ENCODE data around the gene GCNT2. TPM values are rescaled to one million over a fixed set of nuclear protein-coding genes. Genes with fewer than 3 reads are reported as not detected.
A peak's percentile ranks its signal among the peaks of the same experiment; 100 is the strongest.

Gene GCNT2
- total RNA-seq, 1 experiment from 2014 or later = 18.3 TPM

GRCh38 chr6:10522929-10523573 is 1.9 kb downstream of the GCNT2 start:
- H2AFZ ChIP-seq (ENCODE audit: low read length) = no peak overlapping the region
- CTCF ChIA-PET = interaction anchor here (0.8 kb wide), 1 partner anchor 215 kb away, joined by 3 read pairs; no protein-coding TSS in a partner anchor
- H3K27ac ChIP-seq (ENCODE audit: low read length) = no peak overlapping the region
- ATAC-seq (no peak), DNase-seq (no peak)
- no peaks in the 10 kb centered on the region for H3K9me2 ChIP-seq (replicated peaks; ENCODE audit: low read length)
- no peaks in the 10 kb centered on the region for H3K79me2 ChIP-seq (ENCODE audit: low read length)
- no peak overlapping the region for H3K9ac ChIP-seq (ENCODE audit: low read length)
- H3K9me3 ChIP-seq (ENCODE audit: low read length) = no peaks in the 10 kb centered on the region
- H3K36me3 ChIP-seq (ENCODE audit: low read depth, low read length) = no peaks in the 10 kb centered on the region
- POLR2A ChIA-PET (ENCODE audit: unreplicated experiment) = interaction anchor here (0.6 kb wide), 1 partner anchor 90 kb away, joined by 3 read pairs; no protein-coding TSS in a partner anchor
- no peak overlapping the region for H3K4me2 ChIP-seq (ENCODE audit: low read length)
- no peak for TF ChIP-seq CTCF (conservative IDR thresholded peaks at IDR 0.05; ENCODE audit: low read depth, low read length)
- TF ChIP-seq EZH2 (IDR thresholded peaks at IDR 0.05; ENCODE audit: low read length, unreplicated experiment) = no peak
- TF ChIP-seq EZH2phosphoT487 (IDR thresholded peaks at IDR 0.05; ENCODE audit: borderline replicate concordance, low read length) = no peak
- no TSS peak for BruUV-seq (replicated peaks)
- intact Hi-C loops (cut with micrococcal nuclease) = no loop called here
- H4K20me1 ChIP-seq (ENCODE audit: low read length) = no peaks in the 10 kb centered on the region
- H3K27me3 ChIP-seq (ENCODE audit: low read length) = no peaks in the 10 kb centered on the region
- peaks cover 29% of the 10 kb centered on the region for H3K4me1 ChIP-seq (ENCODE audit: insufficient read depth, low read length)
- no peaks in the 10 kb centered on the region for H3F3A ChIP-seq (ENCODE audit: low read length, unreplicated experiment)
- no peak overlapping the region for H3K4me3 ChIP-seq (ENCODE audit: low read length)

- DNase-seq = peak; percentile 7
- ChIA-PET POLR2A (ENCODE audit: unreplicated experiment) (no interaction called here), CTCF (no interaction called here)
- no peak overlapping the region for H2AFZ ChIP-seq (ENCODE audit: low read length)
- no peak overlapping the region for H3K4me3 ChIP-seq (ENCODE audit: low read length)
- H3K36me3 ChIP-seq (ENCODE audit: low read depth, low read length) = no peaks in the 10 kb centered on the region
- TF ChIP-seq CTCF (conservative IDR thresholded peaks at IDR 0.05; ENCODE audit: low read depth, low read length) = no peak
- TF ChIP-seq EZH2phosphoT487 (IDR thresholded peaks at IDR 0.05; ENCODE audit: borderline replicate concordance, low read length) = no peak
- no peak for TF ChIP-seq EZH2 (IDR thresholded peaks at IDR 0.05; ENCODE audit: low read length, unreplicated experiment)
- no peak overlapping the region for H3K9ac ChIP-seq (ENCODE audit: low read length)
- BruUV-seq (replicated peaks) = no TSS peak
- H3K4me1 ChIP-seq (ENCODE audit: insufficient read depth, low read length) = peaks cover 12% of the 10 kb centered on the region
- no peaks in the 10 kb centered on the region for H3K9me3 ChIP-seq (ENCODE audit: low read length)
- intact Hi-C loops (cut with micrococcal nuclease) = loop anchor here (5.0 kb wide), 1 partner anchor 71 kb away; no protein-coding TSS in a partner anchor
- no peaks in the 10 kb centered on the region for H3K9me2 ChIP-seq (replicated peaks; ENCODE audit: low read length)
- no peak for ATAC-seq
- H3K79me2 ChIP-seq (ENCODE audit: low read length) = peaks cover 27% of the 10 kb centered on the region
- H4K20me1 ChIP-seq (ENCODE audit: low read length) = no peaks in the 10 kb centered on the region
- H3F3A ChIP-seq (ENCODE audit: low read length, unreplicated experiment) = no peaks in the 10 kb centered on the region
- H3K4me2 ChIP-seq (ENCODE audit: low read length) = no peak overlapping the region
- no peak overlapping the region for H3K27ac ChIP-seq (ENCODE audit: low read length)
- no peaks in the 10 kb centered on the region for H3K27me3 ChIP-seq (ENCODE audit: low read length)
Measured at GRCh38 chr6:10526156-10526555, 5.0 kb downstream of the GCNT2 start.
